ENCODE measurements around the gene PPARD. TPM values are rescaled to one million over a fixed set of nuclear protein-coding genes. Genes with fewer than 3 reads are reported as not detected.

PPARD gene
- total RNA-seq, 1 experiment from 2014 or later, result 38.4 TPM

- no TSS peak for BruUV-seq (replicated peaks)
- ATAC-seq, result peak; percentile 28; the same call in 1 of the 2 replicates
- POLR2A ChIA-PET, result interaction anchor here (0.6 kb wide), 1 partner anchor 1246 kb away, joined by 3 read pairs; no protein-coding TSS in a partner anchor
Observed at GRCh38 chr6:35443341-35444030, 101.1 kb downstream of the PPARD start.

More at GRCh38 chr6:35443341-35444030, 101.1 kb downstream of the PPARD start:
- CTCF ChIA-PET, result no interaction called here
- no peak overlapping the region for H3K27ac ChIP-seq (ENCODE audit: low read depth, low read length)
- H3K4me3 ChIP-seq (replicated peaks in 1 of 2; ENCODE audit: low read depth in 1 of 2, low read length in 2 of 2), result no peak overlapping the region
- no peaks in the 10 kb centered on the region for H3K27me3 ChIP-seq (ENCODE audit: insufficient read depth, low read length)
- H3K36me3 ChIP-seq (ENCODE audit: control insufficient read depth in 1 of 2, insufficient read depth in 2 of 2, low read length in 2 of 2), result no peaks in the 10 kb centered on the region
- no peaks in the 10 kb centered on the region; a peak in 1 of 4 replicates for H3K4me1 ChIP-seq (ENCODE audit: control insufficient read depth in 1 of 2, insufficient read depth in 2 of 2, low read length in 2 of 2)
- H4K20me1 ChIP-seq (ENCODE audit: insufficient read depth), result no peaks in the 10 kb centered on the region
- H3K9me3 ChIP-seq (ENCODE audit: control insufficient read depth in 1 of 2, insufficient read depth in 1 of 2, low read depth in 1 of 2, low read length in 2 of 2), result no peaks in the 10 kb centered on the region
- TF ChIP-seq SRF (IDR thresholded peaks at IDR 0.05; ENCODE audit: low read depth) (no peak), JUND (IDR thresholded peaks at IDR 0.05) (no peak), RAD21 (IDR thresholded peaks at IDR 0.05; ENCODE audit: low read depth) (no peak), FOSL1 (IDR thresholded peaks at IDR 0.05; ENCODE audit: low read depth) (no peak), CBX3 (IDR thresholded peaks at IDR 0.05; ENCODE audit: low read depth) (no peak), EZH2 (IDR thresholded peaks at IDR 0.05) (no peak), CTCF (IDR thresholded peaks at IDR 0.05 in 2 of 3, conservative IDR thresholded peaks at IDR 0.05 in 1 of 3; ENCODE audit: borderline replicate concordance in 1 of 3, insufficient read depth in 1 of 3, low read depth in 2 of 3, low read length in 2 of 3) (no peak), EZH2phosphoT487 (IDR thresholded peaks at IDR 0.05; ENCODE audit: borderline replicate concordance) (no peak), ELF1 (IDR thresholded peaks at IDR 0.05; ENCODE audit: borderline replicate concordance, low read depth) (no peak), CEBPB (IDR thresholded peaks at IDR 0.05; ENCODE audit: low read depth) (no peak)
- TF ChIP-seq, protein P1, sequence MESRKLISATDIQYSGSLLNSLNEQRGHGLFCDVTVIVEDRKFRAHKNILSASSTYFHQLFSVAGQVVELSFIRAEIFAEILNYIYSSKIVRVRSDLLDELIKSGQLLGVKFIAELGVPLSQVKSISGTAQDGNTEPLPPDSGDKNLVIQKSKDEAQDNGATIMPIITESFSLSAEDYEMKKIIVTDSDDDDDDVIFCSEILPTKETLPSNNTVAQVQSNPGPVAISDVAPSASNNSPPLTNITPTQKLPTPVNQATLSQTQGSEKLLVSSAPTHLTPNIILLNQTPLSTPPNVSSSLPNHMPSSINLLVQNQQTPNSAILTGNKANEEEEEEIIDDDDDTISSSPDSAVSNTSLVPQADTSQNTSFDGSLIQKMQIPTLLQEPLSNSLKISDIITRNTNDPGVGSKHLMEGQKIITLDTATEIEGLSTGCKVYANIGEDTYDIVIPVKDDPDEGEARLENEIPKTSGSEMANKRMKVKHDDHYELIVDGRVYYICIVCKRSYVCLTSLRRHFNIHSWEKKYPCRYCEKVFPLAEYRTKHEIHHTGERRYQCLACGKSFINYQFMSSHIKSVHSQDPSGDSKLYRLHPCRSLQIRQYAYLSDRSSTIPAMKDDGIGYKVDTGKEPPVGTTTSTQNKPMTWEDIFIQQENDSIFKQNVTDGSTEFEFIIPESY (IDR thresholded peaks at IDR 0.05; ENCODE audit: extremely low read depth, insufficient replicate concordance, low read length), result no peak
- TF ChIP-seq, protein P2, sequence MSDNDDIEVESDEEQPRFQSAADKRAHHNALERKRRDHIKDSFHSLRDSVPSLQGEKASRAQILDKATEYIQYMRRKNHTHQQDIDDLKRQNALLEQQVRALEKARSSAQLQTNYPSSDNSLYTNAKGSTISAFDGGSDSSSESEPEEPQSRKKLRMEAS (IDR thresholded peaks at IDR 0.05), result no peak
- TF ChIP-seq, protein P3, sequence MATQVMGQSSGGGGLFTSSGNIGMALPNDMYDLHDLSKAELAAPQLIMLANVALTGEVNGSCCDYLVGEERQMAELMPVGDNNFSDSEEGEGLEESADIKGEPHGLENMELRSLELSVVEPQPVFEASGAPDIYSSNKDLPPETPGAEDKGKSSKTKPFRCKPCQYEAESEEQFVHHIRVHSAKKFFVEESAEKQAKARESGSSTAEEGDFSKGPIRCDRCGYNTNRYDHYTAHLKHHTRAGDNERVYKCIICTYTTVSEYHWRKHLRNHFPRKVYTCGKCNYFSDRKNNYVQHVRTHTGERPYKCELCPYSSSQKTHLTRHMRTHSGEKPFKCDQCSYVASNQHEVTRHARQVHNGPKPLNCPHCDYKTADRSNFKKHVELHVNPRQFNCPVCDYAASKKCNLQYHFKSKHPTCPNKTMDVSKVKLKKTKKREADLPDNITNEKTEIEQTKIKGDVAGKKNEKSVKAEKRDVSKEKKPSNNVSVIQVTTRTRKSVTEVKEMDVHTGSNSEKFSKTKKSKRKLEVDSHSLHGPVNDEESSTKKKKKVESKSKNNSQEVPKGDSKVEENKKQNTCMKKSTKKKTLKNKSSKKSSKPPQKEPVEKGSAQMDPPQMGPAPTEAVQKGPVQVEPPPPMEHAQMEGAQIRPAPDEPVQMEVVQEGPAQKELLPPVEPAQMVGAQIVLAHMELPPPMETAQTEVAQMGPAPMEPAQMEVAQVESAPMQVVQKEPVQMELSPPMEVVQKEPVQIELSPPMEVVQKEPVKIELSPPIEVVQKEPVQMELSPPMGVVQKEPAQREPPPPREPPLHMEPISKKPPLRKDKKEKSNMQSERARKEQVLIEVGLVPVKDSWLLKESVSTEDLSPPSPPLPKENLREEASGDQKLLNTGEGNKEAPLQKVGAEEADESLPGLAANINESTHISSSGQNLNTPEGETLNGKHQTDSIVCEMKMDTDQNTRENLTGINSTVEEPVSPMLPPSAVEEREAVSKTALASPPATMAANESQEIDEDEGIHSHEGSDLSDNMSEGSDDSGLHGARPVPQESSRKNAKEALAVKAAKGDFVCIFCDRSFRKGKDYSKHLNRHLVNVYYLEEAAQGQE (IDR thresholded peaks at IDR 0.05; ENCODE audit: low read depth), result no peak
- no peaks in the 10 kb centered on the region for H3K9me2 ChIP-seq (ENCODE audit: insufficient read depth)
- DNase-seq (ENCODE audit: low read depth, low spot score), result no peak
- RAD21 ChIA-PET (ENCODE audit: low non-redundant PET in 1 of 2, low total read pairs in 2 of 2, uncharacterized antibody in 2 of 2, unreplicated experiment in 2 of 2), result no interaction called here
- H3K79me2 ChIP-seq (ENCODE audit: insufficient read depth, low read length), result no peaks in the 10 kb centered on the region
- intact Hi-C loops (cut with micrococcal nuclease), result no loop called here
- no peak overlapping the region for H3K9ac ChIP-seq (ENCODE audit: low read length)
- H3K4me2 ChIP-seq (ENCODE audit: low read length), result no peak overlapping the region
- H2AFZ ChIP-seq (ENCODE audit: low read depth, low read length, poor library complexity, severe bottlenecking), result no peak overlapping the region
